ENCODE measurements around the gene UBE2G2. TPM values are rescaled to one million over a fixed set of nuclear protein-coding genes. Genes with fewer than 3 reads are reported as not detected.

Gene UBE2G2
- total RNA-seq, 1 experiment from 2014 or later: 121 TPM

GRCh38 chr21:44730028-44730395 is 71.6 kb downstream of the UBE2G2 start:
- no CpG with 5 or more reads among the region's 7 CpGs for WGBS (ENCODE audit: extremely low coverage, insufficient read length, low lambda C conversion rate)
- no peak overlapping the region for H2BK5ac ChIP-seq (ENCODE audit: insufficient read length, low read length)
- H4K91ac ChIP-seq (ENCODE audit: insufficient read length, low read depth, low read length): no peak overlapping the region
- no peak overlapping the region for H2BK15ac ChIP-seq (ENCODE audit: low read depth, low read length)
- H3K4ac ChIP-seq (ENCODE audit: low read depth, low read length): no peak overlapping the region
- H3K79me2 ChIP-seq (ENCODE audit: insufficient read depth, low read length): no peaks in the 10 kb centered on the region
- H2AK5ac ChIP-seq (ENCODE audit: insufficient read length, low read length): no peak overlapping the region
- H2BK120ac ChIP-seq (ENCODE audit: low read depth, low read length, poor library complexity, severe bottlenecking): no peak overlapping the region
- H3K9ac ChIP-seq (ENCODE audit: extremely low read depth, insufficient read length, low read length): no peak overlapping the region
- Mint-ChIP-seq H3K36me3 (ENCODE audit: insufficient read depth in 1 of 3, low read depth in 3 of 3) (peaks cover 0 to 10% (median 0%) of the 10 kb centered on the region in 3 experiments; a peak in 1 of 7 replicates), H3K4me3 (no peak overlapping the region), H3K27me3 (ENCODE audit: low read depth) (peaks cover 17% of the 10 kb centered on the region), H3K27ac (no peak overlapping the region), H3K4me1 (peaks cover 23 to 24% of the 10 kb centered on the region in 2 experiments), H3K9me3 (no peaks in the 10 kb centered on the region)
- no peak for TF ChIP-seq CTCF (conservative IDR thresholded peaks at IDR 0.05)
- no peak overlapping the region for H3K23ac ChIP-seq (ENCODE audit: insufficient read length, low read depth, low read length)
- no peak overlapping the region for H3K27ac ChIP-seq (ENCODE audit: insufficient read length, low read depth, low read length)
- H3K79me1 ChIP-seq (ENCODE audit: insufficient read depth, low read depth, low read length, poor library complexity, severe bottlenecking): no peaks in the 10 kb centered on the region
- H3K18ac ChIP-seq (ENCODE audit: insufficient read length, low read depth, low read length): no peak overlapping the region
- no peak overlapping the region for H2AFZ ChIP-seq (ENCODE audit: low read length)
- no peak for DNase-seq
- no peaks in the 10 kb centered on the region for H3K4me1 ChIP-seq (ENCODE audit: insufficient read depth, low read length)
- H4K20me1 ChIP-seq (ENCODE audit: control insufficient read depth, insufficient read depth, insufficient read length): no peaks in the 10 kb centered on the region
- H4K8ac ChIP-seq (replicated peaks; ENCODE audit: insufficient read length, low read depth, low read length): no peak overlapping the region
- H2BK12ac ChIP-seq (ENCODE audit: insufficient read length, low read depth, low read length): no peak overlapping the region
- peaks cover 3% of the 10 kb centered on the region for H3K23me2 ChIP-seq (ENCODE audit: insufficient read length, low read depth, low read length, poor library complexity, severe bottlenecking)
- H4K5ac ChIP-seq (ENCODE audit: insufficient read length, low read depth, low read length): no peak overlapping the region
- H2BK20ac ChIP-seq (ENCODE audit: low read depth, low read length, poor library complexity, severe bottlenecking): no peak overlapping the region
- no peak overlapping the region for H3K14ac ChIP-seq (ENCODE audit: insufficient read depth, low read length)
- no peak overlapping the region for H3K56ac ChIP-seq (ENCODE audit: insufficient read length, low read depth, low read length)
- no peak overlapping the region for H3T11ph ChIP-seq (ENCODE audit: low read length)
- no peak overlapping the region for H3K4me2 ChIP-seq (ENCODE audit: insufficient read depth, insufficient read length, low read length)
- no peaks in the 10 kb centered on the region for H3K9me3 ChIP-seq (ENCODE audit: control insufficient read depth, low read depth, low read length)
- no peaks in the 10 kb centered on the region for H3K27me3 ChIP-seq (ENCODE audit: insufficient read depth, low read length)

Data from H9 (cell line).